ENCODE measurements around the gene BCR. TPM values are rescaled to one million over a fixed set of nuclear protein-coding genes. Genes with fewer than 3 reads are reported as not detected.

The BCR gene
- polyA plus RNA-seq, 1 experiment = 21.4 TPM

- no peak for DNase-seq (ENCODE audit: low read depth, low spot score)
- peaks cover 5% of the 10 kb centered on the region for H3K9me3 ChIP-seq (ENCODE audit: control insufficient read depth, insufficient read depth, low read length)
- no peak overlapping the region for H3K27ac ChIP-seq (ENCODE audit: low read depth, low read length)
- H3K27me3 ChIP-seq (ENCODE audit: control insufficient read depth, insufficient read depth, low read length) = no peaks in the 10 kb centered on the region
- ChIA-PET CTCF (interaction anchor here (0.6 kb wide), 1 partner anchor 12 kb away, joined by 3 read pairs; no protein-coding TSS in a partner anchor), POLR2A (no interaction called here)
- H3K4me3 ChIP-seq (ENCODE audit: low read depth, low read length) = no peak overlapping the region
- TF ChIP-seq CTCF (IDR thresholded peaks at IDR 0.05; ENCODE audit: low read depth, low read length) = no peak
Measured at GRCh38 chr22:23230348-23231068, 50.2 kb downstream of the BCR start.

- Histone ChIP-seq H3K27ac (ENCODE audit: low read depth, low read length) (no peak overlapping the region), H3K27me3 (ENCODE audit: control insufficient read depth, insufficient read depth, low read length) (no peaks in the 10 kb centered on the region), H3K4me3 (ENCODE audit: low read depth, low read length) (no peak overlapping the region), H3K9me3 (ENCODE audit: control insufficient read depth, insufficient read depth, low read length) (peaks cover 5% of the 10 kb centered on the region)
- POLR2A ChIA-PET = no interaction called here
- no peak for DNase-seq (ENCODE audit: low read depth, low spot score)
- TF ChIP-seq CTCF (IDR thresholded peaks at IDR 0.05; ENCODE audit: low read depth, low read length) = no peak
- CTCF ChIA-PET = no interaction called here
Measured at GRCh38 chr22:23231471-23232093, 51.3 kb downstream of the BCR start.

DNA sequence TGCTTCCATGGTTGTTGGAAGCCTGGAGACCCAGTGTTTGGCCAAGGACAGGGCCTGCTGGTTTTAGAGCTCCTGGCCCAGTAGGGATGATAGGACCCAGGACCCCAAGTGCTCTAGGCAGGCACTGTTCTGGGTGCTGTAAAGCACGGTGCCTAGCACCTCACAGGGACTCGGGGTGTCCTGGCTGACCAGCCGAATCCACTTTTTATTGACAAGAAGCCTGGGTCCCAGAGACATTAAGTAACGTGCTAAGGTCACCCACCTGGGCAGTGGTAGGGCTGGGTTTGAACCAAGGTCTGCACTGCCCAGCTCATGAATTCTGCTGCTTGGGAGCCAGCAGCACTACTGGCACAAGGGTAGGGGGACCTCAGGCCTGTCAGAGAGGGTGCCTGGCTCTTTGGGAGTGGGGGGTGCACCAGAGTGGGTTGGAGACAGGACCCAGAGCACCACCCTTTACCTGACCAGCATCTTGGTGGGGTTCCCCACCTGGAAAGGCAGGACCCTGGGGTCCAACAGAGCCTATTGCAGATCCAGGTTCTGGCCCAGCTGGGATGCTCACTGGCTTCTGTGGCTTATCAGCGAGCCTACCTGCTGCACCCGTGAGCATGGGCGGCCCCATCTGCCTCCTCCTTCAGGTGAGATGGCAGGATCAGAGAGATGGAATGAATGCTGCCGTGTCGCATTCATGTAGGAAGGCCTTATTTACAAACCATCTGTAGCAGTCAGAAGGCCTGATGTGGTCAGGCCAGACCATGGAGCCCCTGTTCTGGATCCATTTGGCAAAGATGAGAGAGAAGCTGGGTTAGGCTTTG is 52.0 kb downstream of the BCR start:
- Histone ChIP-seq H3K27ac (ENCODE audit: low read depth, low read length) (no peak overlapping the region), H3K27me3 (ENCODE audit: control insufficient read depth, insufficient read depth, low read length) (no peaks in the 10 kb centered on the region), H3K9me3 (ENCODE audit: control insufficient read depth, insufficient read depth, low read length) (peaks cover 5% of the 10 kb centered on the region), H3K4me3 (ENCODE audit: low read depth, low read length) (no peak overlapping the region)
- no peak for TF ChIP-seq CTCF (IDR thresholded peaks at IDR 0.05; ENCODE audit: low read depth, low read length)
- CTCF ChIA-PET = no interaction called here
- POLR2A ChIA-PET = no interaction called here
- DNase-seq (ENCODE audit: low read depth, low spot score) = no peak

- Histone ChIP-seq H3K27ac (ENCODE audit: low read depth, low read length) (no peak overlapping the region), H3K9me3 (ENCODE audit: control insufficient read depth, insufficient read depth, low read length) (peaks cover 5% of the 10 kb centered on the region), H3K27me3 (ENCODE audit: control insufficient read depth, insufficient read depth, low read length) (no peaks in the 10 kb centered on the region), H3K4me3 (ENCODE audit: low read depth, low read length) (no peak overlapping the region)
- DNase-seq (ENCODE audit: low read depth, low spot score) = no peak
- peak; percentile 29; the same call in 1 of the 2 replicates for TF ChIP-seq CTCF (IDR thresholded peaks at IDR 0.05; ENCODE audit: low read depth, low read length)
- POLR2A ChIA-PET = interaction anchor here (1.0 to 1.1 kb wide), 2 partner anchors 14 to 50 kb away, joined by 4 to 7 read pairs; no protein-coding TSS in a partner anchor
- CTCF ChIA-PET = interaction anchor here (0.7 to 1.0 kb wide), 2 partner anchors 9 to 18 kb away, joined by 3 to 5 read pairs; no protein-coding TSS in a partner anchor
Measured at GRCh38 chr22:23233084-23233531, 52.8 kb downstream of the BCR start.
